K562 (cell line): ENCODE data around the gene SOX15. TPM values are rescaled to one million over a fixed set of nuclear protein-coding genes. Genes with fewer than 3 reads are reported as not detected.

Experiments
- CXXC5 ChIP-seq: fragments of 250-450 bp; sonication (Bioruptor Pico); IDR thresholded peaks from 2 replicates; pipeline ENCODE4 v1.8.0; 2022; ENCODE audit warnings: inconsistent platforms, mild to moderate bottlenecking, moderate library complexity
- MGA ChIP-seq: fragments of 450-650 bp; IDR thresholded peaks from 2 replicates; pipeline ENCODE4 v1.6.1; 2016; ENCODE audit warnings: mild to moderate bottlenecking, moderate library complexity
- RBBP5 ChIP-seq: fragments of 200-600 bp; sonication (generic); IDR thresholded peaks from 2 replicates; pipeline ENCODE4 v1.6.1; 2012; ENCODE audit warnings: borderline replicate concordance, mild to moderate bottlenecking, low read length, control low read depth, inconsistent platforms; ENCODE audit not compliant: insufficient read depth, poor library complexity, severe bottlenecking
- TAF7 ChIP-seq: fragments of 450-650 bp; IDR thresholded peaks from 2 replicates; pipeline ENCODE4 v1.6.1; 2016; ENCODE audit warnings: missing genetic modification characterization, missing compliant biosample characterization
- ZNF121 ChIP-seq: sonication (generic); formaldehyde crosslinking; conservative IDR thresholded peaks from 2 replicates; pipeline ENCODE4 v1.8.0; 2022; ENCODE audit warnings: missing genetic modification reagents
- ZNF445 ChIP-seq: fragments of 250-450 bp; sonication (Bioruptor Pico); IDR thresholded peaks from 2 replicates; pipeline ENCODE4 v1.4.0; 2020; ENCODE audit warnings: low read depth, mild to moderate bottlenecking, moderate library complexity
- ZNF778 ChIP-seq: fragments of 450-650 bp; formaldehyde crosslinking; IDR thresholded peaks from 2 replicates; pipeline ENCODE4 v1.4.0; 2020; ENCODE audit warnings: mild to moderate bottlenecking, moderate library complexity
- polyA plus RNA-seq, 8 experiments: library from polyadenylated mRNA; depleted of rRNA in 4 of 8; stranded (reverse) in 5 of 8; unstranded in 3 of 8; fragments of >200 nt; fragmentation: Nextera tagmentation in 2 of 8; fragmentation: Illumina TruSeq in 1 of 8; extraction: Ambion mirVana in 2 of 8; extraction: Trizol in 1 of 8; gene quantifications; 2 replicates each; pipeline versions ENCODE4 v1.2.1 to v1.2.3, GENCODE V29; 2011 to 2014; ENCODE audit warnings: inconsistent platforms in 1 of 8, missing spikeins in 1 of 8
- total RNA-seq, 7 experiments: library from RNA; depleted of rRNA in 6 of 7; stranded (reverse); fragments of >200 nt in 6 of 7; fragmentation: Illumina TruSeq in 2 of 7; extraction: Trizol in 2 of 7; gene quantifications; 2 replicates each; pipeline versions ENCODE4 v1.2.1 to v1.2.3, GENCODE V29; 2011 to 2021; ENCODE audit warnings: low replicate concordance in 1 of 7
- TF ChIP-seq, protein P1 (sequence below), 2 experiments: fragments of 450-650 bp; formaldehyde crosslinking in 1 of 2; IDR thresholded peaks; 2 replicates each; pipeline versions ENCODE4 v1.4.0 to v1.6.1; 2014 to 2020; ENCODE audit warnings: mild to moderate bottlenecking in 2 of 2, borderline replicate concordance in 1 of 2, low read depth in 1 of 2

Gene SOX15
- total and polyA plus RNA-seq, 9 of the 15 experiments (the other 6 are each of a cell fraction or from before 2014, with no cell fraction given) = 0.07 to 0.33 (median 0.19) TPM; not detected in 5

- TF ChIP-seq, protein P1, sequence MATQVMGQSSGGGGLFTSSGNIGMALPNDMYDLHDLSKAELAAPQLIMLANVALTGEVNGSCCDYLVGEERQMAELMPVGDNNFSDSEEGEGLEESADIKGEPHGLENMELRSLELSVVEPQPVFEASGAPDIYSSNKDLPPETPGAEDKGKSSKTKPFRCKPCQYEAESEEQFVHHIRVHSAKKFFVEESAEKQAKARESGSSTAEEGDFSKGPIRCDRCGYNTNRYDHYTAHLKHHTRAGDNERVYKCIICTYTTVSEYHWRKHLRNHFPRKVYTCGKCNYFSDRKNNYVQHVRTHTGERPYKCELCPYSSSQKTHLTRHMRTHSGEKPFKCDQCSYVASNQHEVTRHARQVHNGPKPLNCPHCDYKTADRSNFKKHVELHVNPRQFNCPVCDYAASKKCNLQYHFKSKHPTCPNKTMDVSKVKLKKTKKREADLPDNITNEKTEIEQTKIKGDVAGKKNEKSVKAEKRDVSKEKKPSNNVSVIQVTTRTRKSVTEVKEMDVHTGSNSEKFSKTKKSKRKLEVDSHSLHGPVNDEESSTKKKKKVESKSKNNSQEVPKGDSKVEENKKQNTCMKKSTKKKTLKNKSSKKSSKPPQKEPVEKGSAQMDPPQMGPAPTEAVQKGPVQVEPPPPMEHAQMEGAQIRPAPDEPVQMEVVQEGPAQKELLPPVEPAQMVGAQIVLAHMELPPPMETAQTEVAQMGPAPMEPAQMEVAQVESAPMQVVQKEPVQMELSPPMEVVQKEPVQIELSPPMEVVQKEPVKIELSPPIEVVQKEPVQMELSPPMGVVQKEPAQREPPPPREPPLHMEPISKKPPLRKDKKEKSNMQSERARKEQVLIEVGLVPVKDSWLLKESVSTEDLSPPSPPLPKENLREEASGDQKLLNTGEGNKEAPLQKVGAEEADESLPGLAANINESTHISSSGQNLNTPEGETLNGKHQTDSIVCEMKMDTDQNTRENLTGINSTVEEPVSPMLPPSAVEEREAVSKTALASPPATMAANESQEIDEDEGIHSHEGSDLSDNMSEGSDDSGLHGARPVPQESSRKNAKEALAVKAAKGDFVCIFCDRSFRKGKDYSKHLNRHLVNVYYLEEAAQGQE (IDR thresholded peaks at IDR 0.05; ENCODE audit: borderline replicate concordance) = peak; percentile 84
- TF ChIP-seq, protein P1 (CRISPR knock-in tag; IDR thresholded peaks at IDR 0.05; ENCODE audit: low read depth) = no peak
- TF ChIP-seq ZNF778 (CRISPR knock-in tag) (no peak), ZNF445 (no peak), TAF7 (no peak), CXXC5 (CRISPR knock-in tag) (no peak), MGA (no peak), RBBP5 (no peak), ZNF121 (CRISPR knock-in tag) (no peak)
Observed at GRCh38 chr17:7634384-7634783, 44.5 kb upstream of the SOX15 start (continued).
